ENCODE measurements around the gene SYNPO2L.
A peak's percentile ranks its signal among the peaks of the same experiment; 100 is the strongest.
"Not testable (repeated sequence)": the region's sequence is repeated elsewhere in the genome, so short reads cannot be mapped to it uniquely, and the experiment has no call there.

Gene SYNPO2L

GRCh38 chr10:73648975-73649829 is 6.6 kb downstream of the SYNPO2L start:
- no peak for DNase-seq (ENCODE audit: low spot score)

GRCh38 chr10:73647875-73648651 is 7.8 kb downstream of the SYNPO2L start:
- no peak for DNase-seq (ENCODE audit: low spot score)

GRCh38 chr10:73647211-73647874 is 8.5 kb downstream of the SYNPO2L start:
- DNase-seq (ENCODE audit: low spot score) = peak; percentile 84

- DNase-seq (ENCODE audit: low spot score) = no peak
Measured at GRCh38 chr10:73646598-73647041, 9.2 kb downstream of the SYNPO2L start.

GRCh38 chr10:73645251-73645650 is 10.6 kb downstream of the SYNPO2L start:
- DNase-seq (ENCODE audit: low spot score) = no peak

- no peak for DNase-seq (ENCODE audit: low spot score)
Measured at GRCh38 chr10:73644767-73645166, 11.1 kb downstream of the SYNPO2L start.

- no peak for DNase-seq (ENCODE audit: low spot score)
Measured at GRCh38 chr10:73644015-73644743, 11.7 kb downstream of the SYNPO2L start.

GRCh38 chr10:73643362-73643761 is 12.5 kb downstream of the SYNPO2L start:
- DNase-seq (ENCODE audit: low spot score) = no peak

GRCh38 chr10:73641328-73642060 is 14.3 kb downstream of the SYNPO2L start, which contains the start of gene MYOZ1:
Gene MYOZ1 (minus strand): TSS chr10:73641474. CDS start chr10:73640017, 1,457 bp downstream.
- no peak for DNase-seq (ENCODE audit: low spot score)

- no peak for DNase-seq (ENCODE audit: low spot score)
Measured at GRCh38 chr10:73639286-73639685, 16.5 kb downstream of the SYNPO2L start.

- DNase-seq (ENCODE audit: low spot score) = no peak
Measured at GRCh38 chr10:73635781-73636180, 20.0 kb downstream of the SYNPO2L start.

- DNase-seq (ENCODE audit: low spot score) = no peak
Measured at GRCh38 chr10:73634421-73634820, 21.4 kb downstream of the SYNPO2L start.

GRCh38 chr10:73629165-73629564 is 26.7 kb downstream of the SYNPO2L start:
- no peak for DNase-seq (ENCODE audit: low spot score)

- DNase-seq (ENCODE audit: low spot score) = no peak
Measured at GRCh38 chr10:73628405-73628804, 27.4 kb downstream of the SYNPO2L start.

- no peak for DNase-seq (ENCODE audit: low spot score)
Measured at GRCh38 chr10:73627300-73627699, 28.5 kb downstream of the SYNPO2L start.

- DNase-seq (ENCODE audit: low spot score) = peak; percentile 92
Measured at GRCh38 chr10:73625884-73626752, 29.7 kb downstream of the SYNPO2L start.

GRCh38 chr10:73625004-73625883 is 30.6 kb downstream of the SYNPO2L start:
- DNase-seq (ENCODE audit: low spot score) = no peak

GRCh38 chr10:73623056-73623455 is 32.8 kb downstream of the SYNPO2L start:
- DNase-seq (ENCODE audit: low spot score) = no peak

- not testable (repeated sequence) for DNase-seq (ENCODE audit: low spot score)
Measured at GRCh38 chr10:73620974-73621373, 34.9 kb downstream of the SYNPO2L start.
